HEK293 (cell line): ENCODE results near the gene SH2B3.
A peak's percentile ranks its signal among the peaks of the same experiment; 100 is the strongest.

Experiments used
- CTCF ChIA-PET: fragments of 350-600 bp; formaldehyde crosslinking; extraction: SDS; loops from one replicate; lab custom pipeline; 2021; ENCODE audit warnings: antibody characterized with exemption; lab: Yijun Ruan, JAX
- POLR2A ChIA-PET: fragments of 300-600 bp; formaldehyde crosslinking; extraction: SDS; loops from one replicate; lab custom pipeline; 2020; ENCODE audit warnings: antibody characterized with exemption, inconsistent platforms; lab: Yijun Ruan, JAX
- H3K27ac ChIP-seq: fragments of 200-500 bp; sonication (Bioruptor generic); 2 replicates; pipeline ENCODE4 v1.5.1; 2014; ENCODE audit warnings: low read depth, low read length, control low read depth, inconsistent platforms; ENCODE audit errors: extremely low read depth
- H3K36me3 ChIP-seq, 2 experiments: fragments of 200-500 bp in 1 of 2; sonication (Bioruptor generic) in 1 of 2; 1 replicate in 1 of 2; 2 replicates in 1 of 2; pipeline ENCODE4 v1.5.1; 2014 to 2017; ENCODE audit warnings: inconsistent platforms in 2 of 2, low read length in 2 of 2; ENCODE audit not compliant: control insufficient read depth in 2 of 2, insufficient read depth in 1 of 2
- H3K4me1 ChIP-seq: fragments of 200-500 bp; sonication (Bioruptor generic); 2 replicates; pipeline ENCODE4 v1.5.1; 2014; ENCODE audit warnings: mild to moderate bottlenecking, low read length, inconsistent platforms; ENCODE audit not compliant: control insufficient read depth, insufficient read depth
- H3K4me3 ChIP-seq: 2 replicates; pipeline ENCODE4 v1.5.1; 2011; ENCODE audit warnings: low read depth, mild to moderate bottlenecking, control low read depth, low read length, moderate library complexity
- H3K9me3 ChIP-seq: fragments of 200-500 bp; sonication (Bioruptor generic); 2 replicates; pipeline ENCODE4 v1.5.1; 2014; ENCODE audit warnings: low read depth, low read length, inconsistent platforms; ENCODE audit not compliant: control insufficient read depth, insufficient read depth
- GLI2 ChIP-seq: fragments of 450-650 bp; formaldehyde crosslinking; IDR thresholded peaks from 2 replicates; pipeline ENCODE4; 2017; ENCODE audit warnings: missing biosample characterization, missing genetic modification characterization, low read depth, borderline replicate concordance
- GLIS1 ChIP-seq: fragments of 450-650 bp; formaldehyde crosslinking; IDR thresholded peaks from 2 replicates; pipeline ENCODE4 v1.5.1; 2016; ENCODE audit warnings: missing biosample characterization, missing genetic modification characterization
- GLIS2 ChIP-seq: fragments of 450-650 bp; formaldehyde crosslinking; IDR thresholded peaks from 2 replicates; pipeline ENCODE4 v1.5.1; 2016; ENCODE audit warnings: missing biosample characterization, missing genetic modification characterization
- HOXA7 ChIP-seq: sonication (generic); formaldehyde crosslinking; IDR thresholded peaks from 2 replicates; pipeline ENCODE4 v1.8.1; 2022; ENCODE audit warnings: missing genetic modification reagents, borderline replicate concordance
- IKZF3 ChIP-seq: fragments of 450-650 bp; IDR thresholded peaks from 2 replicates; pipeline ENCODE4 v1.5.0; 2018; ENCODE audit warnings: missing biosample characterization, mild to moderate bottlenecking, missing genetic modification characterization, moderate library complexity
- SETDB1 ChIP-seq: IDR thresholded peaks from one replicate; pipeline ENCODE4 v1.6.1; 2017; ENCODE audit warnings: mild to moderate bottlenecking, low read length, moderate library complexity, mixed read lengths; ENCODE audit not compliant: insufficient read length
- SP7 ChIP-seq: fragments of 450-650 bp; formaldehyde crosslinking; IDR thresholded peaks from 2 replicates; pipeline ENCODE4 v1.5.1; 2016; ENCODE audit warnings: missing biosample characterization, missing genetic modification characterization
- YY1 ChIP-seq: fragments of 450-650 bp; formaldehyde crosslinking; IDR thresholded peaks from 2 replicates; pipeline ENCODE4 v1.5.1; 2018; ENCODE audit warnings: missing biosample characterization, missing genetic modification characterization
- ZBTB17 ChIP-seq: fragments of 450-650 bp; formaldehyde crosslinking; IDR thresholded peaks from 2 replicates; pipeline ENCODE4 v1.5.1; 2016; ENCODE audit warnings: missing biosample characterization, missing genetic modification characterization
- ZBTB8A ChIP-seq: fragments of 450-650 bp; formaldehyde crosslinking; IDR thresholded peaks from 2 replicates; pipeline ENCODE4 v1.5.1; 2016; ENCODE audit warnings: missing biosample characterization, missing genetic modification characterization
- ZIC2 ChIP-seq: fragments of 450-650 bp; formaldehyde crosslinking; IDR thresholded peaks from 2 replicates; pipeline ENCODE4 v1.5.1; 2016; ENCODE audit warnings: missing biosample characterization, missing genetic modification characterization
- ZNF16 ChIP-seq: fragments of 450-650 bp; formaldehyde crosslinking; IDR thresholded peaks from 2 replicates; pipeline ENCODE4 v1.5.1; 2016; ENCODE audit warnings: low read depth, missing biosample characterization, missing genetic modification characterization
- ZNF169 ChIP-seq: fragments of 450-650 bp; formaldehyde crosslinking; IDR thresholded peaks from 2 replicates; pipeline ENCODE4 v1.5.1; 2016; ENCODE audit warnings: missing biosample characterization, missing genetic modification characterization
- ZNF2 ChIP-seq: fragments of 450-650 bp; formaldehyde crosslinking; IDR thresholded peaks from 2 replicates; pipeline ENCODE4 v1.5.1; 2016; ENCODE audit warnings: missing biosample characterization, missing genetic modification characterization
- ZNF23 ChIP-seq: fragments of 450-650 bp; formaldehyde crosslinking; IDR thresholded peaks from 2 replicates; pipeline ENCODE4 v1.5.1; 2016; ENCODE audit warnings: missing biosample characterization, missing genetic modification characterization, borderline replicate concordance
- ZNF416 ChIP-seq: fragments of 450-650 bp; formaldehyde crosslinking; IDR thresholded peaks from 2 replicates; pipeline ENCODE4 v1.5.1; 2016; ENCODE audit warnings: missing biosample characterization, missing genetic modification characterization
- ZNF423 ChIP-seq: fragments of 450-650 bp; formaldehyde crosslinking; IDR thresholded peaks from 2 replicates; pipeline ENCODE4 v1.5.1; 2016; ENCODE audit warnings: missing biosample characterization, missing genetic modification characterization
- ZNF529 ChIP-seq: fragments of 450-650 bp; formaldehyde crosslinking; IDR thresholded peaks from 2 replicates; pipeline ENCODE4 v1.5.1; 2017; ENCODE audit warnings: missing genetic modification characterization, missing biosample characterization; ENCODE audit not compliant: insufficient replicate concordance
- ZNF623 ChIP-seq: fragments of 450-650 bp; formaldehyde crosslinking; IDR thresholded peaks from 2 replicates; pipeline ENCODE4 v1.5.1; 2016; ENCODE audit warnings: missing biosample characterization, missing genetic modification characterization
- ZNF624 ChIP-seq: fragments of 450-650 bp; formaldehyde crosslinking; IDR thresholded peaks from 2 replicates; pipeline ENCODE4 v1.5.1; 2017; ENCODE audit warnings: missing biosample characterization, missing genetic modification characterization
- ZNF658 ChIP-seq: fragments of 450-650 bp; formaldehyde crosslinking; IDR thresholded peaks from 2 replicates; pipeline ENCODE4; 2016; ENCODE audit warnings: missing biosample characterization, missing genetic modification characterization
- ZNF664 ChIP-seq: fragments of 450-650 bp; formaldehyde crosslinking; IDR thresholded peaks from 2 replicates; pipeline ENCODE4 v1.5.1; 2016; ENCODE audit warnings: missing biosample characterization, missing genetic modification characterization
- ZNF701 ChIP-seq: fragments of 450-650 bp; formaldehyde crosslinking; IDR thresholded peaks from 2 replicates; pipeline ENCODE4 v1.5.1; 2016; ENCODE audit warnings: missing biosample characterization, missing genetic modification characterization
- ZNF747 ChIP-seq: fragments of 450-650 bp; formaldehyde crosslinking; IDR thresholded peaks from 2 replicates; pipeline ENCODE4 v1.5.1; 2016; ENCODE audit warnings: missing biosample characterization, missing genetic modification characterization
- ZXDB ChIP-seq: fragments of 450-650 bp; formaldehyde crosslinking; IDR thresholded peaks from 2 replicates; pipeline ENCODE4 v1.5.1; 2016; ENCODE audit warnings: missing biosample characterization, missing genetic modification characterization
- TF ChIP-seq, protein P1 (sequence below): fragments of 450-650 bp; formaldehyde crosslinking; IDR thresholded peaks from 2 replicates; pipeline ENCODE4 v1.5.1; 2016; ENCODE audit warnings: missing biosample characterization, missing genetic modification characterization
- TF ChIP-seq, protein P2 (sequence below): fragments of 450-650 bp; formaldehyde crosslinking; IDR thresholded peaks from 2 replicates; pipeline ENCODE4 v1.5.1; 2016; ENCODE audit warnings: missing biosample characterization, missing genetic modification characterization
- TF ChIP-seq, protein P3 (sequence below): fragments of 450-650 bp; formaldehyde crosslinking; IDR thresholded peaks from 2 replicates; pipeline ENCODE4 v1.5.1; 2016; ENCODE audit warnings: missing biosample characterization, missing genetic modification characterization

SH2B3 gene

DNA sequence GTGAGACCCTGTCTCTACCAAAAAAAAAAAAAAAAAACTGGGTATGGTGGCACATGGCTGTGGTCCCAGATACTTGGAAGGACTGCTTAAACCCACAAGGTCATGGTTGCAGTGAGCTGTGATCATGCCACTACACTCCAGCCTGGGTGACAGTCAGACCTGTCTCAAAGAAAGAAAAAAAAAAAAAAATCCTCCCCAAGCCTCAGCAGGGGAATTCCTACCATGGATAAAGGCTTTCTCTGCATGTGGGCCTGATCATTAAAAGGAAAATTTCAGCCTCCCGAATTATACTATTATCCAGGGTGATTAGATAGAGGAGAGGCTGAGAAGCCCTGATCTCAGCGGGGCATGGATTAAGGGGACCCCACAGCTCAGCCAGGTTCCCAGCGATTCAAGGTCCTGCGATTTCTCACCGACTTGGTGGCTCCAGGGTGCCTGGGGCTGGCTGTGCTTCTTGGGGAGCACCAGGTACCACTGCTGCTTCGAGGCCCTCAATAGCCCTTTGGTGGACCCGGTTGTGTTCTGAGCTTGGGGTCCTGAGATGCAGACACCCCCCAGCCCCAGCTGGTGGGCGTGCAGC, 5.6 kb downstream of the SH2B3 start (continued):
- no peak for TF ChIP-seq ZNF658 (tag by site-specific recombination)

DNA sequence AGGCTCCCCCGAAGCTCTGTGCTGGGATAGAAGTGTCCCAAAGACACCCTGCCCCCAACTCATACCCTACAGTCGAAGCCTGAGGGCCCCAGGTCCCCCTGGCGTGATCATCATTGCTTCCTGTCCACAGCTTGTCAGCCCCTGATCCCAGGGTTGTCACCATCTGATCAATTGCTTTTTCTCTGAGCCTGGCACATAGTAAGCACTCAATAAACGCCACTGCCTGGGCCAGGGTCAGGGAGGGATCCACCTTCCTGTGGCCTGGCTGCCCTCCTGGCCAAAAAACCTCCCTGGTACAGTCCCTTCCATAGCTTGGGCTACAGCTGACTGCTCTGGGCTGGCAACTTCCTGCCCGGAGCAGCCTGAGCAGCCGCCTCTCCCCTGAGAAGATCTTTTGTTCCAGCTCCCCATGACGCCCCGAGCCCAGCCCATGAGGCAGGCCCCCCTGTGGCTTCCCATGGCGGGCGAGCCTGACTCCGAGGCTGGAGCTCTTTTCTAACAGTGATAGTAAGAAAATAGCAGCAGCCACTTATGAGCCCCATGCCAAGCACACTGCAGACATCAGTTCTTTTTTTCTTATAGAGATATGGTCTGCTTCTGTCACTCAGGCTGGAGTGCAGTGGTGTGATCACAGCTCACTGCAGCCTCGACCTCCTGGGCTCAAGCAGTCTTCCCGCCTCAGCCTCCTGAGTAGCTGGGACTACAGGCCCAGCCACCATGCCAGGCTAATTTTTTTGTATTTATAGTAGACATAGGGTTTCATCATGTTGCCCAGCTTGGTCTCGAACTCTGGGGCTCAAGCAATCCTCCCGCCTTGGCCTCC, 6.5 kb downstream of the SH2B3 start:
- no peak overlapping the region for H3K4me3 ChIP-seq
- ChIA-PET CTCF (interaction anchor here (1.1 to 4.5 kb wide), 5 partner anchors 9 to 39 kb away, joined by 3 to 24 read pairs (median 5); no protein-coding TSS in a partner anchor), POLR2A (no interaction called here)
- H3K27ac ChIP-seq: 0 out of 2 replicates have a peak overlapping the region, but pooled peaks have one; percentile 28
- TF ChIP-seq, protein P1, sequence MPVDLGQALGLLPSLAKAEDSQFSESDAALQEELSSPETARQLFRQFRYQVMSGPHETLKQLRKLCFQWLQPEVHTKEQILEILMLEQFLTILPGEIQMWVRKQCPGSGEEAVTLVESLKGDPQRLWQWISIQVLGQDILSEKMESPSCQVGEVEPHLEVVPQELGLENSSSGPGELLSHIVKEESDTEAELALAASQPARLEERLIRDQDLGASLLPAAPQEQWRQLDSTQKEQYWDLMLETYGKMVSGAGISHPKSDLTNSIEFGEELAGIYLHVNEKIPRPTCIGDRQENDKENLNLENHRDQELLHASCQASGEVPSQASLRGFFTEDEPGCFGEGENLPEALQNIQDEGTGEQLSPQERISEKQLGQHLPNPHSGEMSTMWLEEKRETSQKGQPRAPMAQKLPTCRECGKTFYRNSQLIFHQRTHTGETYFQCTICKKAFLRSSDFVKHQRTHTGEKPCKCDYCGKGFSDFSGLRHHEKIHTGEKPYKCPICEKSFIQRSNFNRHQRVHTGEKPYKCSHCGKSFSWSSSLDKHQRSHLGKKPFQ (tag by site-specific recombination): peak; percentile 85
- TF ChIP-seq, protein P2, sequence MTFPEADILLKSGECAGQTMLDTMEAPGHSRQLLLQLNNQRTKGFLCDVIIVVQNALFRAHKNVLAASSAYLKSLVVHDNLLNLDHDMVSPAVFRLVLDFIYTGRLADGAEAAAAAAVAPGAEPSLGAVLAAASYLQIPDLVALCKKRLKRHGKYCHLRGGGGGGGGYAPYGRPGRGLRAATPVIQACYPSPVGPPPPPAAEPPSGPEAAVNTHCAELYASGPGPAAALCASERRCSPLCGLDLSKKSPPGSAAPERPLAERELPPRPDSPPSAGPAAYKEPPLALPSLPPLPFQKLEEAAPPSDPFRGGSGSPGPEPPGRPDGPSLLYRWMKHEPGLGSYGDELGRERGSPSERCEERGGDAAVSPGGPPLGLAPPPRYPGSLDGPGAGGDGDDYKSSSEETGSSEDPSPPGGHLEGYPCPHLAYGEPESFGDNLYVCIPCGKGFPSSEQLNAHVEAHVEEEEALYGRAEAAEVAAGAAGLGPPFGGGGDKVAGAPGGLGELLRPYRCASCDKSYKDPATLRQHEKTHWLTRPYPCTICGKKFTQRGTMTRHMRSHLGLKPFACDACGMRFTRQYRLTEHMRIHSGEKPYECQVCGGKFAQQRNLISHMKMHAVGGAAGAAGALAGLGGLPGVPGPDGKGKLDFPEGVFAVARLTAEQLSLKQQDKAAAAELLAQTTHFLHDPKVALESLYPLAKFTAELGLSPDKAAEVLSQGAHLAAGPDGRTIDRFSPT: 0 out of 2 replicates have a peak, but pooled peaks have one; percentile 23
- TF ChIP-seq IKZF3 (peak; percentile 39; the same call in 1 of the 2 replicates), ZBTB17 (tag by site-specific recombination) (peak; percentile 59), GLIS2 (peak; percentile 42; the same call in 1 of the 2 replicates), ZBTB8A (peak; percentile 36; the same call in 1 of the 2 replicates), ZNF423 (tag by site-specific recombination) (peak; percentile 84), ZNF23 (tag by site-specific recombination) (no peak), ZNF416 (tag by site-specific recombination) (no peak), HOXA7 (no peak), GLIS1 (tag by site-specific recombination) (peak; percentile 96), ZNF2 (no peak), ZNF16 (no peak), ZNF664 (tag by site-specific recombination) (peak; percentile 95), ZNF701 (no peak), ZIC2 (peak; percentile 99)
- 0 out of 2 replicates have a peak, but pooled peaks cover 4% of the 10 kb centered on the region for H3K4me1 ChIP-seq
- no peaks in the 10 kb centered on the region for H3K9me3 ChIP-seq
- H3K36me3 ChIP-seq: no peaks in the 10 kb centered on the region

DNA sequence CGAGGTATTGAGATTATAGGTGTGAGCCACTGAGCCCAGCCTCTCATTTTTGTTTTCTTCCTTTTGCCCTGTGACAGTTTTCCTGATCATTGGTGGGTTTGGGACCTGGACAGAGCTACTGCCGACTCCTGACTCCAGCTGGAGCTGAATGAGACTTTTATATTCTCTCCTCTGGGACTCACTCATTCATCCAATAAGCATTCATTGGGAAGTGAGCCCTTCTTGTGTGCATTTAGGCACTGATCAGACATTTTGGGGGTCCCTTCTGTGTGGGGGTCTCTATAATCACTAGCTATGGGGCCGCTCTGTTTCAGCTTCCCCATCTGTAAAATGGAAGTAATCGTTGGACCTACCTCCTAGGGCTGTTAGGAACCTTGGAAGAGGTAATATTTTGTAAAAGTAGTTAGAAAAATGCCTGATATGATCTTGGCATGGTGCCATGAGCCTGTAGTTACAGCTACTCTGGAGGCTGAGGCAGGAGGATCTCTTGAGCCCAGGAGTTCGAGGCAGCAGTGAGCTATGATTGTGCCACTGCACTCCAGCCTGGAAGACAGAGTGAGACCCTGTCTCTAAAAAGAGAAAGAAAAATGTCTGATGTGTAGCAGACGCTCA, 7.2 kb downstream of the SH2B3 start:
- ChIA-PET POLR2A (interaction anchor here (0.6 kb wide), 1 partner anchor 67 kb away, joined by 13 read pairs; no protein-coding TSS in a partner anchor), CTCF (interaction anchor here (1.1 to 4.5 kb wide), 5 partner anchors 9 to 39 kb away, joined by 3 to 24 read pairs (median 5); no protein-coding TSS in a partner anchor)
- no peaks in the 10 kb centered on the region for H3K9me3 ChIP-seq
- no peaks in the 10 kb centered on the region for H3K36me3 ChIP-seq
- H3K4me1 ChIP-seq: 0 out of 2 replicates have a peak, but pooled peaks cover 4% of the 10 kb centered on the region
- H3K27ac ChIP-seq: 0 out of 2 replicates have a peak overlapping the region, but pooled peaks have one; percentile 28
- no peak overlapping the region for H3K4me3 ChIP-seq
- TF ChIP-seq YY1 (tag by site-specific recombination) (no peak), SETDB1 (no peak), GLI2 (tag by site-specific recombination) (no peak), ZNF623 (tag by site-specific recombination) (no peak), ZNF624 (tag by site-specific recombination) (no peak), SP7 (tag by site-specific recombination) (no peak), ZXDB (no peak), ZNF169 (tag by site-specific recombination) (no peak), ZNF747 (tag by site-specific recombination) (no peak), ZNF529 (tag by site-specific recombination) (no peak)
- TF ChIP-seq, protein P3, sequence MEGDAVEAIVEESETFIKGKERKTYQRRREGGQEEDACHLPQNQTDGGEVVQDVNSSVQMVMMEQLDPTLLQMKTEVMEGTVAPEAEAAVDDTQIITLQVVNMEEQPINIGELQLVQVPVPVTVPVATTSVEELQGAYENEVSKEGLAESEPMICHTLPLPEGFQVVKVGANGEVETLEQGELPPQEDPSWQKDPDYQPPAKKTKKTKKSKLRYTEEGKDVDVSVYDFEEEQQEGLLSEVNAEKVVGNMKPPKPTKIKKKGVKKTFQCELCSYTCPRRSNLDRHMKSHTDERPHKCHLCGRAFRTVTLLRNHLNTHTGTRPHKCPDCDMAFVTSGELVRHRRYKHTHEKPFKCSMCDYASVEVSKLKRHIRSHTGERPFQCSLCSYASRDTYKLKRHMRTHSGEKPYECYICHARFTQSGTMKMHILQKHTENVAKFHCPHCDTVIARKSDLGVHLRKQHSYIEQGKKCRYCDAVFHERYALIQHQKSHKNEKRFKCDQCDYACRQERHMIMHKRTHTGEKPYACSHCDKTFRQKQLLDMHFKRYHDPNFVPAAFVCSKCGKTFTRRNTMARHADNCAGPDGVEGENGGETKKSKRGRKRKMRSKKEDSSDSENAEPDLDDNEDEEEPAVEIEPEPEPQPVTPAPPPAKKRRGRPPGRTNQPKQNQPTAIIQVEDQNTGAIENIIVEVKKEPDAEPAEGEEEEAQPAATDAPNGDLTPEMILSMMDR: no peak
